Subcutaneous adipose tissue (tissue), 4 donors: Measurements from ENCODE around the gene PLCG2. TPM values are rescaled to one million over a fixed set of nuclear protein-coding genes. Genes with fewer than 3 reads are reported as not detected.

Experiments
- total RNA-seq, 4 donors: library from RNA; depleted of rRNA; stranded (reverse); fragments of >200 nt; gene quantifications; one replicate each; pipeline ENCODE4 v1.1.0, GENCODE V29; 2016
- TF ChIP-seq, protein P1 (sequence below): fragments of 450-650 bp; IDR thresholded peaks from one replicate; pipeline ENCODE4 v1.5.1; 2016; ENCODE audit warnings: low read depth, mild to moderate bottlenecking, control low read depth, antibody characterized with exemption, moderate library complexity

The PLCG2 gene
- total RNA-seq, 4 donors from 2014 or later: 19.8 to 34.9 (median 23.8) TPM

DNA sequence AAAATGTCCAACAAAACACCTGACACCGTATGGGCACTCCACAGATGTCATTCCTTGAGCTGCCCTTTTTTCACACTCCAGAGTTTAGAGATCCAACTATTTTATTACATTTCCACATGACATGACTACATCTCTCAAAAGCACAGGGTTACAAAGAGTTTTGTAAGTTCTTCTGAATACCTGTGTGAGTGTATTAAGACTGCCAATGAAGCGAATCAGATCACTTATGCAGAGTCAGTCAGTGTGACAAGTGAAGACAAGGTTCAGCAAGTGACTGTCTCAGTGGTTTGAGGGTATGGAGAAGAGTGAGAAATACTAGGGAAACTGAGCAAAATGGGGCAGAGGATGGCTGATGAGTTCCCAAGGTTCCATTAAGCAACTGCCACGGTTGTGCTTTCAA is 223.7 kb downstream of the PLCG2 start:
- TF ChIP-seq, protein P1, sequence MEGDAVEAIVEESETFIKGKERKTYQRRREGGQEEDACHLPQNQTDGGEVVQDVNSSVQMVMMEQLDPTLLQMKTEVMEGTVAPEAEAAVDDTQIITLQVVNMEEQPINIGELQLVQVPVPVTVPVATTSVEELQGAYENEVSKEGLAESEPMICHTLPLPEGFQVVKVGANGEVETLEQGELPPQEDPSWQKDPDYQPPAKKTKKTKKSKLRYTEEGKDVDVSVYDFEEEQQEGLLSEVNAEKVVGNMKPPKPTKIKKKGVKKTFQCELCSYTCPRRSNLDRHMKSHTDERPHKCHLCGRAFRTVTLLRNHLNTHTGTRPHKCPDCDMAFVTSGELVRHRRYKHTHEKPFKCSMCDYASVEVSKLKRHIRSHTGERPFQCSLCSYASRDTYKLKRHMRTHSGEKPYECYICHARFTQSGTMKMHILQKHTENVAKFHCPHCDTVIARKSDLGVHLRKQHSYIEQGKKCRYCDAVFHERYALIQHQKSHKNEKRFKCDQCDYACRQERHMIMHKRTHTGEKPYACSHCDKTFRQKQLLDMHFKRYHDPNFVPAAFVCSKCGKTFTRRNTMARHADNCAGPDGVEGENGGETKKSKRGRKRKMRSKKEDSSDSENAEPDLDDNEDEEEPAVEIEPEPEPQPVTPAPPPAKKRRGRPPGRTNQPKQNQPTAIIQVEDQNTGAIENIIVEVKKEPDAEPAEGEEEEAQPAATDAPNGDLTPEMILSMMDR: no peak

DNA sequence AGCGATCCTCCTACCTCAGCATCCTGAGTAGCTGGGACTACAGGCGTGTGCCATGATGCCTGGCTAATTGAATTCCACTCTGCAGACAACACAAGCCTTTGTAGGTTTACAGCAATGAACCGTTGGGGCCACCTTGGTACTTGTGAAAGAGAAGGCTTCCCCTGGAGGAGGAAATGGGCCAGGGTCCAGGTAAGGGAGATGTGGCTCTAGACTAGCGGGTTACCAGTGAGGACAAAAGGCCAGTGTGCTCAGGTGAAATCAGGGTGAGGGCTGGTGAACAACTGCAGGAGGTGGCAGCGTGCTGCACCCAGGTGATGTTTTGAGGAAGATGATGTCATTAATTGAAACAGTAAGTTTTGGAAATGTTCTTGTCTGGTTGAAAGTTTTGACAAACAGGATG is 225.5 kb downstream of the PLCG2 start:
- TF ChIP-seq, protein P1: no peak

DNA sequence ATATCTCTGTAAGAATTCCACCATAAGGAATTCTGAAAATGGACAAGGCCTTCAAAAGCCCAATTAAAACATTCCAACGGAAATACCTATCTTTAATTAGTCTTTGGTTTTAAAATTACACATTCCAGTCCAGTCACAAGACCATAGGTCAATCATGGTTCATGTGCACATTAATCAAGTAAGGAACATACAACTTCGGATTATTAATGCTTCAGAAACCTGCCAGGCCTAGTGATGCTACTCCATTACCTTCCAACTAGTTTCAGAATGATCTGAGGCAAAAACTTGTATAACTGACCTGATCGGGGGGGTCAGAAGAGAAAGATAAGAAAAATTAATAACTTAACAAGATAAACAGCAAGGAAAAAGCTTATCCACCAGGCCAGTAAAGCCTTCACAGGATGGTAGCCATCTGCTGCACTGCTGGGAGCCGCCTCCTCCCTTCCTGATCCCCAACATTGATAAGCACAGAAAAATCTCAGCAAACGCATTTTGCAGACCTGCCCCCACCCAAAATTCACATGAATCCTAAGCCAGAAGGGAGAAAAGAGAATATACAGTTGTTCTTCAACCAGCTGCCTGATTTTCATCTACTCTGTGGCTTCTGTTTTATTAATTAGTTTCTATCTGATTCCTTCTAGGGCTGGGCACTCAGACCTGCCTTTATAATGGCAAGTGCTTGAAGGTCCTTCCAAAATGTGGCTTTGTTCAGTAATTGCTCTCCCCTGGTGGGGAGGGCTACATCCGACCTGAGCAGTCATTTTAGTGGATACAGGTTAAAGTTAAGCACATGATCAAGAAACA is 226.1 kb downstream of the PLCG2 start:
- TF ChIP-seq, protein P1: no peak

DNA sequence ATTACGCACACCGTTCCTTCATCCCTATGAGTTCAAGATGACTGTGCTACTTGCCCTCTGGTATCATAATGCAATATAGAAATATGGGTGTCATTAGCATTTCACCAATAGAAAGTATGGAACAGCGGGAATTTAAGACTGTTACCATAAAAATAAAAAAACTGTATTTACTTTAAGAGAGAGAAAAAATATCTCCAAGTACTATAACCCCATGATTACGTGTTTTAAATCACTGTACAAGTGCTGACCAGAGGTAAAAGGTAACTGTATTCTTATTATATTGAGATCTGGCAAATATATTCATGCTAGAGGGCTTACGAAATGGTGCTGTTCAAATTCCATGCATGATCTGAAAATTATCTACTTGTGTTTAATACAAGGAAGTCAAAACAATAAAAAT is 226.9 kb downstream of the PLCG2 start:
- TF ChIP-seq, protein P1: no peak

DNA sequence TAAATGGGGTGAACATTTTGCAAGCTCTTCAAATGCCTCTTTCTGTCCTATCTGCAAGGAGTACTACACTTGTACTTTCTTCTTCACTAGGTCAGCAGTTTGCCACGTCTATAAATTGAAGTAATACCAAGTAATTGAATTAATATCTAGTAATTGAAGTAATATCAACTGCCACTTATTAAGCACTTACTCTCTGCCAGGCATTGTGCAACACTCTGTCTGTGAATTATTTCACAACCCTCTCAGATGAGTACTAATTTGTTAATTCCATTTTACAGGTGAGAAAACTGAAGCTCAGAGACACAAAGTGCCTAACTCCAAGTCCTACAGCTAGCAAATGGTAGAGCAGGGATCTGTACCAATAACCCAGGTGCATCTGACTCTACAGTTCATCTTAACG is 228.1 kb downstream of the PLCG2 start:
- TF ChIP-seq, protein P1: no peak

DNA sequence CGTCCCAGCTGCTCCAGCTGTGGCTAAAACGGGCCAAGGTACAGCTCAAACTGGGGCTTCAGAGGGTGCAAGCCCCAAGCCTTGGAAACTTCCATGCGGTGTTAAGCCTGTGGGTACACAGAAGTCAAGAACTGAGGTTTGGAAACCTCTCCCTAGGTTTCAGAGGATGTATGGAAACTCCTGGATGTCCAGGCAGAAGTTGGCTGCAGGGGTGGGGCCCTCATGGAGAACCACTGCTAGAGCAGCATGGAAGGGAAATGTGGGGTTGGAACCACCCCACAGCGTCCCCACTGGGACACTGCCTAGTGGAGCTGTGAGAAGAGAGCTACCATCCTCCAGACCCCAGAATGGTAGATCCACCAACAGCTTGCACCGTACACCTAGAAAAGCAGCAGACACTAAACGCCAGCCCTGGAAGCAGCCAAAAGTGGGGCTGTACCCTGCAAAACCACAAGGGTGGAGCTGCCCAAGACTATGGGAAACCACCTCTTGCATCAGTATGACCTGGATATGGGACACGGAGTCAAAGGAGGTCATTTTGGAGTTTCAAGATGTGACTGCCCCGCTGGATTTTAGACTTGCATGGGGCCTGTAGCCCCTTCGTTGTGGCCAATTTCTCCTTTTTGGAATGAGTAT is 230.0 kb downstream of the PLCG2 start:
- TF ChIP-seq, protein P1: no peak

DNA sequence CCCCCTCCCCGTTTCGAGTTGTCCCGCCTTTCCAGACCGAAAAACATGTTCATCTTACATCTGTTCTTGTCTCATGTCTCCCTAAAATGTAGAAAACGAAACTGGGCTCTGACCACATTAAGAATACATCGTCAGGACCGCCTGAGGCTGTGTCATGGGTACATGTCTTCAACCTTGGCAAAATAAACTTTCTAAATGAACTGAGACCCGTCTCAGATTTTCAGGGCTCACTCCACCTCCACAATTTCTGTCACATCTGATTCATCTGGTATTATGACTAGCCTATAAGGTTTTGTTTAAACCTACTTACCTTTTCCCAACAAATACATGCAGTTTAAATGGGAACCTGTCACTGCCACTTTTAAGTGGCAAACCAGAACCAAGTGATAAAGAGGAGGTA is 231.6 kb downstream of the PLCG2 start:
- TF ChIP-seq, protein P1: no peak
